Eye (tissue), 1 donor: ENCODE measurements around the gene MGST3.
"Not testable (repeated sequence)": the region's sequence is repeated elsewhere in the genome, so short reads cannot be mapped to it uniquely, and the experiment has no call there.

Experiments
- DNase-seq: peaks from one replicate; pipeline ENCODE4 v3.0.0-alpha.2; 2015

MGST3 gene

DNA sequence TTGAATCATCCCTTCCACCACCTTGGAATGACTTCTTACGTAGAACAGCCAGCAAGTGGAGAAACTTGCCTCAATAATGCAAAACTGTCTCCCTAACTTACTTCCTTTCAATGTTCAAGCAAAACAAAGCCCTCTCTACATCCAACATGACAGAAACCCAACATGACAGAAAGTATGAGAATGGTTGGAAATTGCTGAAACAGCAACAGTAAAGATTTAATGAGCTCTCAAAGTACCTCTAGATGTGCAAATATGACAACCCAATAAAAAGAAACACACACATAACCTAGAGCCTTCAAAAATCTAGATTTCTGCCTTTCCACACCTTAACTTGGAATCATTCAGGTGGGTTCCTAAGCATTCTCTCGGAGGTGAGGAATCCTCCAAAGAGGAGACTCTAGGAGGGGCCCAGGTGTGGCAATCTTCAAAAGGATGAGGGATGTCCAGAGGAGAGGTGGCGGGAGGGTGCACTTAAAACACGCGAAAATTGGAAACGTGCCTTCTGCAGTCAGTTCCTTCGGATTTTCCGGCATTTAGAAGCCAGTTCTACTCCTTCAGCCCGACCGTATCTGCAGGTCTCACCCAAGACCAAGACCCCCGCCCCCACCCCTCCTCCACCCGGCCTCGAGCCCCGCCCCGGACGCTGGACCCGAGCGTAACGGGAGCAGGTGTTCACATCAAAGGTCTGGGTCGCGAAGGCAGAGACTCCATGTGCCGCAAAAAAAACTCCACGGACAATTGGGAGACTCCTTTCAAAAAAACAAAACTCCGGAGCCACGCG is 996 bp upstream of the MGST3 start:
- DNase-seq: no peak

DNA sequence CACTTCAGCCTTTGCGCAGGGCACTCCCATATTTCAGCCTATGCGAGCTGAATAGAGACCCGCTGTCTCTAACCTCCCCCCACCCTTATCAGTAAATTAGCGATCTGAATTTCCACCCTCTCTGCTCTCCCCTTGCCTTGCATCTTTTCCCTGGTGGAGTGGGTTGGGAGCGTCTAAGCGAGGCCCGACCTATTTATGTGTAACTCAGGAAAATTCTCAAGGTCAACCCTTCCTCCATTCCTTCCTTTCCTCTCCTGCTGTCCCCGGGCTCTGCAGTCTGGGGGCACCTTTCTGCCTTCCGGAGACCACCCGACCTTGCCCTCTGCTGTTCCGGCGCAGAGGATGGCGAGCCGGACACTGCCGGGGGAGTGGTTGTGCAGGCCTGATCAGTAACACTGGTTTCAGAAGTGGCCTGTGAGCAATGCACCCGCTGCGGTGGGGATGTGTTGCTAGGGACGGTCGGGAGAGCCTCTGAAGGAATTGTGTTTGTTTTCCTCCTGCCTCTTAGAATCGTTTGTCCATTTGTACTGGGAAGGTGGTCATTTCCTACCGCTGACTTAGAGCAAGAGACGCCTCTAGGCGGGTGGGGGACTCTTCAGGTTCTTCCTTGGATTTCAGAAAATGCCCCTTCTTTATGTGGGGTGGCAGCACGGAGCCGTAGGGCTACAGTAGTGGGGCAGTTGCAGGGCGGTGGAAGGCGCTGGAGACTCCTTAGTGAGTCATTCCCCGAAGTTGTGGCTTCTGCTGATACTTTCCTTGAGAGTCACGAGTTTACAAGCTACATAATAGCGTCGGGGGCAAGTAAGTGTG is 513 bp downstream of the MGST3 start:
- peak; percentile 76 for DNase-seq

DNA sequence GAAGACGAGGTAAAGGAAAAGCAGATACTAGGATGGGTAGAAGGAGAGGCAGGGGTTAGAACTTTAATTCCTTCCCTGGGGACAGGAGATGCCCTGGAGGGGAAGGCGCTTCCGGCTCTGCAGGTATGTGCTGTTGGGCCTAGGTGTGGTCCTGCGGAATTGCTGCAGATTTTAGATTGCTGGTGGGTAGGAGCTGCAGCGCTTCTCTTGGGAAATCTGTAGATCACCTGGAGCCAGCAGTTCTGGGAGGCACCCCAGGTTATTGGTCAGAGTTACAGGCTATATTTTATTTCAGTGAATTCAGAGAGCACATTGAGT is 1.1 kb downstream of the MGST3 start:
- DNase-seq: no peak

DNA sequence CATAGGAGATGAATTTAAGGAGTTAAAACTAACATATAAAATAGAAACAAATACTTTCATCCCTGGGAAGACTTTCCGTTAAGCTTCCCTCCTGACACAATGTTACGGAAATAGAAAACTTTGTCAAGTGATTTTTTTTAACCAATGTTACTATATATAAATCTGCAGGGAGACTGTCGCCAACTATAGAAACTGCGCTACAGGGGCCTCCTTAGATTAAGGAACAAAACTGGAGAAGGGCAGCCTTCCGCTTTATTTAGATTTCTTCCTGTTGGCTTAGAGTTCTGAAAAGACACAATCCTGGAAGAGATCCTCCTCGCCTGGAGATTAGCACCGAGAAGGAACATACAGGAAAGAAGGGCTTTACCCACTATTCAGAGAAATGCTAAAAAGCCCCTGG is 1.5 kb downstream of the MGST3 start:
- DNase-seq: peak; percentile 8

DNA sequence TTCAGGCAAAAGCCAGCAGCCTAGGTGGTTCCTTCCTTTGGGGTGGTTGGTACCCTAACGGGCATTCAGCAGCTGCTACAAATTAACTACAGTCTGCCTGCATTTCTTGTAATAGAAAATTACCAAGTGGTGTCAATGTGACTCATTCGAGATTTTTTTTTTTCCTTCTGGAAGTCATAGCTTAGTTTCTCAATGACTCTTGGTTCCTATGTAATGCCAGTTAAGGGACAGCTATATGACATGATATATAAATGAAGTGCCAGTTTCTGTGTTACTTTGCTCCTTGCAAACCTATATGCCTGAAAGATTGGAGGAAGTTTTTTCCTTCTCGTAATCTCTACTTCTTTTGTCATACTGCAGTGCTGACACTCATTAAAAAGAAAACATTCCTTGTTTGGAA is 2.6 kb downstream of the MGST3 start:
- DNase-seq: no peak

DNA sequence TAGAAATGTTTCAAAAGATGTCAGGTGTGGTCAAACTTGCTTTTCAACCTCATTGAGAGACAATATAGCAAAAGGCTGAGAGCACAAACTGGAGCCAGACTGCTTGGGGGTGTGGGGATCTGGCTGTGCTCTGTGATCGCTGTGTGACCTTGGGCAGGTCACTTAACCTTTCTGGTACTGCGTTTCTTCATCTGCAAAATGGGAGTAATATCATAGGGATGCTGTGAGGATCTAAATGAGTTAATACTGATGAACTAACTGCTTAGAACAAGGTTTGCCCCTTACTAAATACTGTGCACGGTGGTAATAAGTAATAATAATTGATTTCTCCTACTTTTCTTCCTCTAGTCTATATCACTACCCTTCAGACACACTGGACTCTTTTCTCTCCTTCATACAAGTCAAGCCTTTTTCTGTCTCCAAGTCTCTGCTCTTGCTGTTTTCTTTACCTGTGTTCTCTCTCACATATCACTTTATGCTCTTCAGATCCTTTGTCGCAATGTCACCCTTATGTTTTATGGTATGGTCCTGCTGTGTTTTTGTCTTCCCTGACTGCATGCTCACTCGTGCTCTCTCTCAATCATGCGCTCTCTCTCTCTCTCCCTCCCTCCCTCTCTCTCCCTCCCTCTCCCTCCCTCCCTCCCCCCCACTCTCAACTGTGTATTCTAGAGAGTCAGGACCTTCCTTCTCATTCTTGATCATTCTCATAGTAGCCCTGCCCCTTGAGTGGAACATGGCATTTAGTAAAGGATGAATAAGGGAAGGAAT is 3.3 kb downstream of the MGST3 start:
- no peak for DNase-seq

DNA sequence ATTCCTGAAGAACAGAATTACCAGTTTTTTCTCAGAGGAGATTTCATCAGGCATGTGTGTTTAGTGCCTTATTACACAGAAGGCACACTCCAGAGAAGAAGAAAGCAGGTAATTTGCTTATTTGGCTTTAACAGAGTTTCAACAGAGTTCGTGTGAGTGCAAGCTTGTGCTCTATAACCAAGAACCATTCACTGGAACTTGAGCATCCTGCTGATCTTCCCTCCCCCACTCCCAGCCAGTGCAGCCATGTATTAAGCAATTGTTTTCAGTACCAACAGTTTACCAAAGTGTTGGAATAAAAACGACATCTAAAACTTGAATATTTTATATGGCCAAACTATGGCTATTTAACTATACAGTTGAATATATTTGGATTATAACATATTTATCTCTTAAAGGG is 4.3 kb downstream of the MGST3 start:
- no peak for DNase-seq

DNA sequence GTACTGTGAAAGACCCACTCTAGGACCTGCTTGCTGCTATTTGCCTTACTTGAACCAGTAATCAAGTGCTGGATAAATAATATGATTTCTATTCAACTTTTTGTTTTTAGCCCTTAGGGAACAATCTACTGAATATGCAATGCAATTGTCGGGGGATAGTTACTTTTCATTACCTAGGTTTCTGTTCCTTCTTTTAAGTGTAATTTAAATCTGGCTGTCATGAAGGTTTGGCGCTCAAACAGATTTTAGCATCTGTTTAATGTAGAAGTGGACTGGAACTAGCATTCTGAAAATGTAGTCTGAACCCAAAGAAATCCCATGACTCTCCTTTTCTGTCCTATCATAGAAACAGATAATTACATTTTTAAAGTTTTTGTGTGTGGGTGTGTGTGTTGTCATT is 4.8 kb downstream of the MGST3 start:
- DNase-seq: no peak

DNA sequence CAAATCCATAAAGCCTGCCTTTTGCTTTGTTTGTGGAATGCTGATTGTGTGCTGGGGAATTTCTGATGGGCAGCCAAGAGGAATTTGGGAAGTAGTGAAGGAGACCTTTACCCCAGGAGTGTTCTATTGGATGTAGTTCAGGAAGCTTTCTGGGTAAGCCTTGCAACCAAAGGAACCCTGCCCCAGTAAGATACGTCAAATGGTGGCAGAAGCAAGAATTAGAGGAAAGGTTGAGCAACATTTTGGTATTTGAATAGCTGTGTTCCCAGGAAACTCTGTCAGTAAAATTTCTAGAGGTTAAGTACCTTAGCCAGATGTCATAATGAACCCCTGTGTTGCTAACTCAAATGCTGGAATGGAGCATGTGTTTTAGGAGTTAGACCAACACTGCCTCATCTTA is 6.4 kb downstream of the MGST3 start:
- no peak for DNase-seq

DNA sequence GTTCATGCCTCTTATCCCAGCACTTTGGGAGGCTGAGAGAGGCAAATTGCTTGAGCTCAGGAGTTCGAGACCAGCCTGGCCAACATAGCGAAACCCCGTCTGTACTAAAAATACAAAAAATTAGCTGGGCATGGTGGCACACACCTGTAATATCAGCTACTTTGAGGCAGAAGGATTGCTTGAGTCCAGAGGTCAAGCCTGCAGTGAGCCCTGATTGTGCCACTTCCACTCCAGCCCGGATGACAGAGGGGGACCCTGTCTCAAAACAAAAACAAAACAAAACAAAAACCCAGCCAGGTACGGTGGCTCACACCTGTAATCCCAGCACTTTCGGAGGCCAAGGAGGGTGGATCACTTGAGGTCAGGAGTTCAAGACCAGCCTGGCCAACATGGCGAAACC is 7.2 kb downstream of the MGST3 start:
- not testable (repeated sequence) for DNase-seq

DNA sequence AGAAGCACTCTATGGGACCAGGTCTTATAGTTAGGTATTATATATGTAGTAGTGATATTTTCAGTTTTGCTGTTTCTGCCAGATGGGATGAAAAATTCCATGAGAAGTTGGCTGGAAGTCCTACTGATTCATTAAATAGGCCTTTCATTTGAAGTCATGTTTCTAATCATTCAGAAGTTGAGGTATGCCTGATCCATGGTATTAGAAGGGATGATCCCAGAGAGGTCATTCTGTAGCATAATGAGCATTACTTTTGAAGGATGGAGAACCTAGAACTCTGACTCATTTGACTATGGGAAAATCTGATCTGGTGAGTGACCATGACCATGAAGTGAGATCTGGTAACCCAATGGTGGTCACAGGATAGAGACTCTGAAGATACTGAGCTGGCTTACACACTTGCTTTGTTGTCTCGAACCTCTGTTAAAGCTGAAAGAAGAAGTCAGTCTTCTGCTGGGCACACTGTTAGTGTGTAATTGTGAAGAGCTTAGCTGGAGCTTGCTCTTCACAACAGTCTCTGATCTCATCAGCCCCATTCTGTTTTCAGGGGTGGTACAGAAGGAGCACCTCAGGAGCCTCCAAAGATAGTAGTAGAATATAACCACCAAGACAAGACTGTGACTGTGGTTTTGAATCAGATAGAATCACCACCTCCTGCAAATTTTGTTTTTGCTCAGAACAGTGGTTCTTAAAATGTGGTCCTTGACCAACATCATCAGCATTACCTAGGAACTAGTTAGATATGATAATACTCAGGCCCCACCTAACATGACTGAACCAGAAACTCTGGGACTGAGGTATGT is 9.0 kb downstream of the MGST3 start:
- DNase-seq: no peak

DNA sequence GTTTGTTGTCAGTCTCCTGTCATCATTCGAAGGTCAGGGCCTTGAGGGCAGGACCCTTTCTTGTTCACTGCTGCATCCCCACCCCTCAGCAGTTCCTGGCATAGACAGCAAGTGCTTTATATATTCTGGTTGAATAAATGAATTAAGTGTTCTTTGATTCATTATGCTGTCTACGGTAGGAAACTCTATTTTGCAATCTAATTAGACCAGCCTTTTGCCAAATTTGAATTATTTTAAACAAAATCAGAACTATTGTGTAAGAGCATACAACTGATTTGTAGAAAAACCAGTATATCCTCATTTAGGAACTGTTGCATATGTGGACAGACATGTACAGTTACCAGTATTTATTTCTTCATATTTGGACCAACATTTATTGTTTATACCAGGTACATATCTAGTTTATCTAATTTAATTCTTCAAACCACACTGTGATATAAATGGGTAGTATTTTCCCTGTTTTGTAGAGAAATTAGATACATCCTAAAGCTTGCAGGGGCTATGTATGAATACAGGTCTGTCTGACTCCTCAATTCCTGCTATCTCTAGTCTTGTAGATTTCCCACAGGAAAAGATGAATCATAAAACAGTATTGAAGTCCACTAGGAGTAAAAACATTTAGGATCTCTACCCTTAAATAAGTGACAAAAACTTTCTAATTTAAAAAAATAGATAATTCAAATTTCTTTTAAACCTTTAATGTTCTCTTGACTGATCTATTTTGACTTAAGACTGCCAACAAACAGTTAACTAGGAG is 10.4 kb downstream of the MGST3 start:
- DNase-seq: no peak

DNA sequence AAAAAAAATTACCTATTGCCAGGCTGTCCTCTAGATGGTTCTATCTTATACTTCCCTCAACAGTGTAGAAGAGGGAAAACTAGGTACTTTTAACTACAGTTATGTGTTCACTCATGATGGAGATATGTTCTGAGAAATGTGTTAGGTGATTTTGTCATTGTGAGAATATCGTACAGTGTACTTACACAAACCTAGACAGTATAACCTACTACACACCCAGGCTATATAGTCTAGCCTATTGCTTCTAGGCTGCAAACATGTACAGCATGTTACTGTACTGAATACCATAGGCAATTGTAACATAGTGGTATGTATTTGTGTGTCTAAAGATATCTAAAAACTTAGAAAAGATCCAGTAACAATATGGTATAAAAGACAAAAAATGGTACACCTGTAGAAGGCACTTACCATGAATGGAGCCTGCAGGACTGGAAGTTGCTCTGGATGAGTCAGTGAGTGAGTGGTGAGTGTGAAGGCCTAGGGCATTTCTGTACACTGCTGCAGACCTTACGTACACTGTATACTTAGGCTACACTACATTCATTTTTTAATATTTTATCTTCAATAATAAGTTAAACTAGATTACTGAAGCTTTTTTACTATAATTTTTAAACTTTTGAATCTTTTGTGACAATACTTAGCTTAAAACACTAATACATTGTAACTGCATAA is 13.2 kb downstream of the MGST3 start:
- no peak for DNase-seq

DNA sequence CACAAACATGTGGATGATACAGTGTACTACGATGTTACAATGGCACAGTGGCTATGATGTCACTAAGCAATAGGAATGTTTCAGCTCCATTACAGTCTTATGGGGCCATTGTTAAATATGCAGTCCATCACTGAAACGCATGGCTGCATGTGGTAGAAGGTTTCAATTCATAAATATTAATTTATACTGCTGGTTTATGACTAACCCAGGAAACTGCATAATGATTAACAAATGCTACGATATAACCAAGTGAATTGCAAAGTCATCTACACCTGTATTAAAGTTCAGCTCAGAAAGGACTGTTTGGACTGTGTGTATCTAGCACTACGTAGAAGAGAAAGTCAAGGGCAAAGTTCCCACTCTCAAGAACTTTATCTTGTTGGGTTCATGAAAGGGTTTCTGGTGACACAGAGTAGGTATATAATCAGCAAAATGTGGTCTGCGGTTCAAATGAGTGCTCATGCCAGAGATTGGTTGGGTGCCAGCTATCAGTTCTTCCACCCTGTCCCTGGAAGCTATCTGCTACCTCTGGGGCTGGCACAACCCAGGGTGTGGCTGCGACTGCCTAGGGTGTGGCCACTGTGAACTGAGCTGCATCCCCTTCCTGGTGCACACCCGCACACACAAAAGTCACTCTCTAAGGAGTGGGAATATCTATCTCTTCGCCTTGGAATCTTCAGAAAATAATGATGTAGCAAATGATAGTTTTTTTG is 14.8 kb downstream of the MGST3 start:
- no peak for DNase-seq

DNA sequence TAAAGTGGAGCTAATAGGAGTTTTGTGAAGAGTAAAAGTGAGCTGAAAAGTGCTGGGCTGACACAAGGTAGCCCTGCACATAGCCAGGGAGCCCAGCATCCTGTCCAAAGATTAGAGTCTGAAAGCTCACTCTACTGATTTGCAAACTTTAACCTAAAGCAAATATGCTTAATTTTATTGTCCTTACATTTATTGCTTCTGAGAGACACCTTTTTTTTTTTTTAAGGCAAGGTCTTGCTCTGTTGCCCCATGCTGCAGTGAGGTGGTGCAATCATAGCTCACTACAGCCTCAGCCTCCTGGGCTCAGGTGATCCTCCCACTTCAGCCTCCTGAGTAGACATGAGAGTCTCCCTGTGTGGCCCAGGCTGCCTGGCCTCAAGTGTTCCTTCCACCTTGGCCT is 16.5 kb downstream of the MGST3 start:
- DNase-seq: no peak

DNA sequence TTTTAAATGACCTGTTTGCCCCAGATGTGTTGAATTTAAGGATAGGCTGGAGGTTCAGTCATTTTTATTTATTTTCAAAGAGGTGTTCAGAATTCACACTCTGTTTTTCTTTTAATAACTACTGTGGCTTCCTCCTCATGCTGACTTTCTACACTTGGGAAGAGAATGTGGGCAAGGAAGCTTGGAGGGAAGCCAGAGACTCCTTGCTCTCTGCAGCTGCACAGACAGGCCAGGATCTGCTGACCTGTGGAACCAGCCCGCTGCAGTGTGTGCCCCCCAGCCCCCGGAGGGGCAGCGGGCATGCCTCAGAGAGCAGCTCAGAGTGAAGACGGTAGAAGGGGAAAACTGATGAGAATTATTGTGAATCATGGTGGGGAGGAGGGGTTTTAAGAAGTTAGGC is 16.9 kb downstream of the MGST3 start:
- no peak for DNase-seq

DNA sequence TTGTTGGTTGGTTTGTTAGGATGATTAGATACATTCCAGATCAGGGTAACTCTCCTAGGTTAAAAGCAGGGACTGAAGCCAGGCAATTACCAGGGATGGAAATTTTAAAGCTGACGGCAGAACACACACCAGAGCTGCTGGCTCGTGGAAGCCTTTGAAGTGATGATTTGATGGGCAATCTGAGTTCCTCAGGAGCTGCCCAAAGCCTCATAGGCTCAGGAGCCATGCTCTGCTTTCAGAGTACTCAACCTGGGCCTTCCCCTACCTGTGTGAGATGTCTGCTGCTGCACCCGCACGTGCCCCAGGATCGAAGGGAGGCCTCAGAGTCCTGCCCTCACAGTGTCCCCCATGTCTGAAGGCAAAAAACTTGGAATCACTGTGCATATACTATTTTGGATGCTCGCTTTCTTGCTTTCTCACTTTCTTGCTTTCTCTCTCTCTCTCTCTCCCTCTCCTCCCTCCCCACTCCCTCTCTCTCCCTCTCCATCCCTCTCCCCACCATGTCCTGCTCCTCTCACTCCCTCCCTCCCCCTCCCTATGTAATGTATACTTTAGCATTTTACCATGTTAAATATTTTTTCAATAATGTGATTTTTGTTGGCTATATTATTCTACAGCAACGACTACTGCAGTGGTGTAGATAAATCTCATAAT is 18.0 kb downstream of the MGST3 start:
- no peak for DNase-seq

DNA sequence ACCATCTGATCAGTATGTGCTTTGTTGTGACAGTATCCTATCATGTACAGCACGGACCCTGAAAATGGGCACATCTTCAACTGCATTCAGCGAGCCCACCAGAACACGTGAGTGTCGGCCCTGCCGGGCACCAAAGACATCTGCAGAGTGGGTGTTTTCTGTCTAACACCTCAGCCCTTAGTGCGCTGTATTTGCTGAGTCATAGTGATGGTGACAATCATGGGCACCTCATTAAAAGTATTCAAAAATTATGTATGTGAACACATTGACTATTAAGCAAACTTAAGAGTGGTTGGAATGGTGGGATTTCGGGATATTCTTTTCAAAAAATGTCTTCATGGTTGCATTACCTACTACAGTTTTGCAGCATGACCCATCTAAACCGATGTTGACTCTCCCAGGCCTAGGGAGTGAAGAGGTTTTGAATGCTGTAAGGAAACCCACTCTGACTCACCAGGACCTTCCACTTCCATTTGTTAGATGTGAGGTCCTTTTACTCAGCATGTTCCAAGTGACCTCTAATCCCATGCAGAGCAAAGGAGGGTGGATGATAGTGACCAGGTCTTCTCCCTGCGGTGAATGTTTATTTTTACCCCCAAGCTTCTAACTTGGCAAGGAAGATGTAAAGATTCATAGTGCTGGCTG is 20.1 kb downstream of the MGST3 start:
- DNase-seq: no peak

DNA sequence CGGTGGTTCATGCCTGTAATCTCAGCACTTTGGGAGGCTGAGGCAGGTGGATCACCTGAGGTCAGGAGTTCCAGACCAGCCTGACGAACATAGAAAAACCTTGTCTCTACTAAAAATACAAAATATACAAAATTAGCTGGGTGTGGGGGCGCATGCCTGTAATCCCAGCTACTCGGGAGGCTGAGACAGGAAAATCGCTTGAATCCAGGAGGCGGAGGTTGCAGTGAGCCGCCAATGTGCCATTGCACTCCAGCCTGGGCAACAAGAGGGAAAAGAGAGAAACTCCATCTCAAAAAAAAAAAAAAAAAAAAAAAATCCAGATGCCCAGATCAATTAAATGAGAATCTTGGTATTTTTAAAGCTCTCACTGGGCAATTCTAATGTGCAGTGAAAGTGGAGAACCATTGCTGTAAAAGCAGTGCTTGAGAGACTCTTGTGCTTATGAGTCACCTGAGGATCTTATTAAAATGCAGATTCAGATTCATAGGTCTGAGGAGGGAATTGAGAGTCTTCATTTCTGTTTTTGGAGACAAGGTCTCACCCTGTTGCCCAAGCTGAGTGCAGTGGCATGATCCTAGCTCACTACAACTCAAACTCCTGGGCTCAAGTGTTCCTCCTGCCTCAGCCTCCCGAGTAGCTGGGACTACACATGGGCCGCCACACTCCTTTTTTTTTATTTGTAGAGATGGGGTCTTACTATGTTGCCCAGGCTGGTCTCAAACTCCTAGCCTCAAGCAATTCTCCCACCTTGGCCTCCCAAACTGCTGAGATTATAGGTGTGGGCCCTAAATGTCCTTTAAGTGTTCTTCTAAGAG is 27.9 kb downstream of the MGST3 start:
- DNase-seq: not testable (repeated sequence)
